ENCODE results near the gene CDH12. TPM values are rescaled to one million over a fixed set of nuclear protein-coding genes. Genes with fewer than 3 reads are reported as not detected.
A peak's percentile ranks its signal among the peaks of the same experiment; 100 is the strongest.

Gene CDH12
- total and polyA plus RNA-seq, 10 of the 15 experiments (the other 5 are each of a cell fraction or from before 2014, with no cell fraction given) = 0.03 to 0.16 TPM; not detected in 8

DNA sequence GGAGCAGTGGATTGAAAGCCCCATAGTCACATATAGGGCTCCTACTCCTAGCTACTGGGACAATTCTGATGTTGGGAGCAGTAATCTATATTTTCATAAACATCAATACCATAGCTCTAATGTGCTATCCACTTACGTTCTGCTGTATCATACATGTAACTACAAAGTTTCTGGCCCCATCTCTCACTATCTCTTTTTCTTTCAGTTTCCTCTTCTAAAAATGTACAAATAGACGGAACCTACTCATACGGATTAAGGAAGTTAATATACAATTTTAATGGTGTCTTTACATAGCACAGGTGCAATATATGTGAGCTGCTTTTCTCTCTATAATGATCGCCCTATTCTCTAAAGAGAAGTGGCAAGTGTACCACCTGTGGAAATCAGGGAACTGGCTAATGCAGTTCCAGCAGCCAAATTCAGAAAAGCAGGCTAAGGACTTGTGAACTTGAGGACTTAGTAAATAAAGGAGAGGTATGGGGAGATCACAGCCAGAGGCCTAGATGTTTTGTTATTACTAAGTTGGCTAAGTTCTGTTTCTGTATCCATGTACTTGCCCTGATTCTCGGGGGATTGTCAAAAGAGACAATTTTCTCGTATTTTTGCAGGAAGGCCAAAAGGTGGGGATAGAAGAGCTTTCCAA lies 1021.9 kb downstream of the CDH12 start:
- peak; percentile 72 for FAIRE-seq

More for the DNA sequence above, 1021.9 kb downstream of the CDH12 start:
- TF ChIP-seq GABPA (IDR thresholded peaks at IDR 0.05; ENCODE audit: low read depth) (0 out of 2 replicates have a peak, but pooled peaks have one; percentile 16), JUNB (IDR thresholded peaks at IDR 0.05) (0 out of 2 replicates have a peak, but pooled peaks have one; percentile 16), KAT2A (conservative IDR thresholded peaks at IDR 0.05; ENCODE audit: control insufficient read depth, low read depth, low read length) (no peak), NFIC (IDR thresholded peaks at IDR 0.05; ENCODE audit: low read depth, low read length) (peak; percentile 21; the same call in 1 of the 2 replicates), SMAD1 (IDR thresholded peaks at IDR 0.05; ENCODE audit: low read depth, partially characterized antibody) (no peak), KDM1A (IDR thresholded peaks at IDR 0.05; ENCODE audit: borderline replicate concordance) (no peak)
- TF ChIP-seq, protein P1, sequence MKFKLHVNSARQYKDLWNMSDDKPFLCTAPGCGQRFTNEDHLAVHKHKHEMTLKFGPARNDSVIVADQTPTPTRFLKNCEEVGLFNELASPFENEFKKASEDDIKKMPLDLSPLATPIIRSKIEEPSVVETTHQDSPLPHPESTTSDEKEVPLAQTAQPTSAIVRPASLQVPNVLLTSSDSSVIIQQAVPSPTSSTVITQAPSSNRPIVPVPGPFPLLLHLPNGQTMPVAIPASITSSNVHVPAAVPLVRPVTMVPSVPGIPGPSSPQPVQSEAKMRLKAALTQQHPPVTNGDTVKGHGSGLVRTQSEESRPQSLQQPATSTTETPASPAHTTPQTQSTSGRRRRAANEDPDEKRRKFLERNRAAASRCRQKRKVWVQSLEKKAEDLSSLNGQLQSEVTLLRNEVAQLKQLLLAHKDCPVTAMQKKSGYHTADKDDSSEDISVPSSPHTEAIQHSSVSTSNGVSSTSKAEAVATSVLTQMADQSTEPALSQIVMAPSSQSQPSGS (IDR thresholded peaks at IDR 0.05; ENCODE audit: low read length) = no peak
- Histone ChIP-seq H3K9me3 (replicated peaks; ENCODE audit: control insufficient read depth, insufficient read depth, low read length) (no peaks in the 10 kb centered on the region), H4K20me1 (ENCODE audit: control insufficient read depth, insufficient read depth) (no peaks in the 10 kb centered on the region), H3K79me2 (ENCODE audit: control insufficient read depth, insufficient read depth, low read length) (no peaks in the 10 kb centered on the region), H2AFZ (ENCODE audit: control insufficient read depth, low read depth, low read length) (peak overlapping the region; percentile 72), H3K4me3 (no peak overlapping the region), H3K27me3 (replicated peaks in 1 of 2; ENCODE audit: control insufficient read depth in 2 of 2, insufficient read depth in 2 of 2, low read length in 1 of 2) (no peaks in the 10 kb centered on the region), H3K4me1 (ENCODE audit: control insufficient read depth, insufficient read depth, low read length) (no peaks in the 10 kb centered on the region), H3K36me3 (ENCODE audit: control insufficient read depth in 2 of 2, insufficient read depth in 2 of 2, low read length in 1 of 2) (no peaks in the 10 kb centered on the region), H3K9ac (ENCODE audit: control insufficient read depth, insufficient read depth, low read length) (no peak overlapping the region), H3K27ac (ENCODE audit: control insufficient read depth, insufficient read depth) (no peak overlapping the region), H3K4me2 (ENCODE audit: control insufficient read depth, insufficient read depth) (peak overlapping the region; percentile 26; the same call in 1 of the 2 replicates)
- intact Hi-C loops (cut with micrococcal nuclease; ENCODE audit: unreplicated experiment) (no loop called here), in situ Hi-C loops (cut with MboI) (no loop called here)
- DNase-seq (ENCODE audit: low read depth, low spot score) (peak; percentile 16), ATAC-seq (peak; percentile 92)
- ChIA-PET POLR2A (no interaction called here), RAD21 (ENCODE audit: unreplicated experiment) (interaction anchor here (1.2 to 1.5 kb wide), 2 partner anchors 9 to 13 kb away, joined by 3 to 7 read pairs; no protein-coding TSS in a partner anchor), CTCF (interaction anchor here (0.6 to 2.3 kb wide), 6 partner anchors 9 to 137 kb away, joined by 3 to 15 read pairs (median 4); no protein-coding TSS in a partner anchor), SMC1A (ENCODE audit: uncharacterized antibody, unreplicated experiment) (interaction anchor here (0.7 to 1.6 kb wide), 7 partner anchors 11 to 22 kb away, joined by 3 to 7 read pairs (median 3); no protein-coding TSS in a partner anchor)
- 25% methylated on average over 6 of the region's 6 CpGs for WGBS (ENCODE audit: insufficient coverage, insufficient replicate concordance, low lambda C conversion rate, missing lambda C conversion rate)
- no TSS peak for BruUV-seq (replicated peaks)

Measured in GM12878 (cell line).